Measurements from ENCODE around the gene ANKS1B.

DNA sequence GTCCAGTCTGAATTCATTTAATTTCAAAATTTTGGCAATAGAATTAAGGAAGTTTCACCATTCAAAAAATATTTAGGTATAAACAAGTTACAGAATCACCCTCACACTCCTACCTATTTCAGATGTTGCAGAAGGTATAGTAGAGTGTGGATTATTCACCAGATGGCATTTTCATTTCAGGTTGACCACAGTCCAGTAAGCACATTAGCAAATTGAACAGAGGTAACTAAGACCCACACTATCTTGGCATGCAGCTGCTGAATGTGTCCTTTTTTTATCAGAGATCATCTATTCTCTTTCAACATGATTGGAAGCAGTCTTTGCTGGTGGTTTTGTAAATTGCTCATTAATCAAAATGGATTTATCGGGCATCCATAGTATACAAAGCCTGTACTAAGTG lies 488.9 kb downstream of the ANKS1B start:
- TF ChIP-seq, protein P1, sequence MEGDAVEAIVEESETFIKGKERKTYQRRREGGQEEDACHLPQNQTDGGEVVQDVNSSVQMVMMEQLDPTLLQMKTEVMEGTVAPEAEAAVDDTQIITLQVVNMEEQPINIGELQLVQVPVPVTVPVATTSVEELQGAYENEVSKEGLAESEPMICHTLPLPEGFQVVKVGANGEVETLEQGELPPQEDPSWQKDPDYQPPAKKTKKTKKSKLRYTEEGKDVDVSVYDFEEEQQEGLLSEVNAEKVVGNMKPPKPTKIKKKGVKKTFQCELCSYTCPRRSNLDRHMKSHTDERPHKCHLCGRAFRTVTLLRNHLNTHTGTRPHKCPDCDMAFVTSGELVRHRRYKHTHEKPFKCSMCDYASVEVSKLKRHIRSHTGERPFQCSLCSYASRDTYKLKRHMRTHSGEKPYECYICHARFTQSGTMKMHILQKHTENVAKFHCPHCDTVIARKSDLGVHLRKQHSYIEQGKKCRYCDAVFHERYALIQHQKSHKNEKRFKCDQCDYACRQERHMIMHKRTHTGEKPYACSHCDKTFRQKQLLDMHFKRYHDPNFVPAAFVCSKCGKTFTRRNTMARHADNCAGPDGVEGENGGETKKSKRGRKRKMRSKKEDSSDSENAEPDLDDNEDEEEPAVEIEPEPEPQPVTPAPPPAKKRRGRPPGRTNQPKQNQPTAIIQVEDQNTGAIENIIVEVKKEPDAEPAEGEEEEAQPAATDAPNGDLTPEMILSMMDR (IDR thresholded peaks at IDR 0.05): no peak
- TF ChIP-seq EP300 (IDR thresholded peaks at IDR 0.05): no peak
